ENCODE measurements around the gene NCAN. TPM values are rescaled to one million over a fixed set of nuclear protein-coding genes. Genes with fewer than 3 reads are reported as not detected.

Gene NCAN
- polyA plus RNA-seq, 2 of the 4 experiments (the other 2 are of a cell fraction) = 0.03 to 0.05 TPM

DNA sequence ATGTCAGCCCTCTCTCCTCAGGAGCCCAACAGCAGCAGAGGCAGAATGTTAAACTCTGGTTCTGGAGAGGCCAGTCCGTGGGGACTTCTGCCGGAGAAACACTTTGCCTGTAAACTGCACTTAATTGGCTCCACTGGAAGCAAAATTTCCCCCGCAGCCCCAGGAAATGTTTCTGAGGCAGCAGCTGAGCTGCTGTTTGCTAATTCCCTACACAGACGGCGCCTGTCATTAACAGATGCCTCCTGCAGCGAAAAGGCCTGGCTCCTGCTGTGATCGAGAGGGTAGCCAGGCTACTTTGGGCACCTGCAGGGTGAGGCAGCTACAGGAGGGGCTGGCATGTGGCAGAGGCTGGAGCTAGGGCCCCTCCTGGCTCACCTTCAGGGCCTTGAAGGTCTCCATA, 66.6 kb downstream of the NCAN start:
- H3K4me1 ChIP-seq = no peaks in the 10 kb centered on the region
- TF ChIP-seq ZC3H11A (IDR thresholded peaks at IDR 0.05) (no peak), CHD4 (IDR thresholded peaks at IDR 0.05; ENCODE audit: borderline replicate concordance) (no peak), NR3C1 (IDR thresholded peaks at IDR 0.05) (no peak), GATA3 (IDR thresholded peaks at IDR 0.05; ENCODE audit: borderline replicate concordance) (no peak), HDAC2 (IDR thresholded peaks at IDR 0.05) (no peak), PHF8 (IDR thresholded peaks at IDR 0.05; ENCODE audit: borderline replicate concordance, low read depth) (no peak), RNF2 (IDR thresholded peaks at IDR 0.05; ENCODE audit: borderline replicate concordance, low read depth) (no peak), CEBPB (IDR thresholded peaks at IDR 0.05) (no peak), CHD2 (IDR thresholded peaks at IDR 0.05; ENCODE audit: low read length, partially characterized antibody) (no peak), NFE2L2 (conservative IDR thresholded peaks at IDR 0.05; ENCODE audit: low read length) (no peak)
- TF ChIP-seq, protein P1, sequence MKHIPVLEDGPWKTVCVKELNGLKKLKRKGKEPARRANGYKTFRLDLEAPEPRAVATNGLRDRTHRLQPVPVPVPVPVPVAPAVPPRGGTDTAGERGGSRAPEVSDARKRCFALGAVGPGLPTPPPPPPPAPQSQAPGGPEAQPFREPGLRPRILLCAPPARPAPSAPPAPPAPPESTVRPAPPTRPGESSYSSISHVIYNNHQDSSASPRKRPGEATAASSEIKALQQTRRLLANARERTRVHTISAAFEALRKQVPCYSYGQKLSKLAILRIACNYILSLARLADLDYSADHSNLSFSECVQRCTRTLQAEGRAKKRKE (CRISPR knock-in tag; IDR thresholded peaks at IDR 0.05; ENCODE audit: low read depth) = no peak
- TF ChIP-seq, protein P2, sequence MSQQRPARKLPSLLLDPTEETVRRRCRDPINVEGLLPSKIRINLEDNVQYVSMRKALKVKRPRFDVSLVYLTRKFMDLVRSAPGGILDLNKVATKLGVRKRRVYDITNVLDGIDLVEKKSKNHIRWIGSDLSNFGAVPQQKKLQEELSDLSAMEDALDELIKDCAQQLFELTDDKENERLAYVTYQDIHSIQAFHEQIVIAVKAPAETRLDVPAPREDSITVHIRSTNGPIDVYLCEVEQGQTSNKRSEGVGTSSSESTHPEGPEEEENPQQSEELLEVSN (IDR thresholded peaks at IDR 0.05; ENCODE audit: borderline replicate concordance, low read depth) = no peak
- TF ChIP-seq, protein P3, sequence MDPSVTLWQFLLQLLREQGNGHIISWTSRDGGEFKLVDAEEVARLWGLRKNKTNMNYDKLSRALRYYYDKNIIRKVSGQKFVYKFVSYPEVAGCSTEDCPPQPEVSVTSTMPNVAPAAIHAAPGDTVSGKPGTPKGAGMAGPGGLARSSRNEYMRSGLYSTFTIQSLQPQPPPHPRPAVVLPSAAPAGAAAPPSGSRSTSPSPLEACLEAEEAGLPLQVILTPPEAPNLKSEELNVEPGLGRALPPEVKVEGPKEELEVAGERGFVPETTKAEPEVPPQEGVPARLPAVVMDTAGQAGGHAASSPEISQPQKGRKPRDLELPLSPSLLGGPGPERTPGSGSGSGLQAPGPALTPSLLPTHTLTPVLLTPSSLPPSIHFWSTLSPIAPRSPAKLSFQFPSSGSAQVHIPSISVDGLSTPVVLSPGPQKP (IDR thresholded peaks at IDR 0.05; ENCODE audit: low read depth, low read length) = no peak
- DNase-seq (ENCODE audit: low read depth in 1 of 2, low spot score in 1 of 2) = no peak
- FAIRE-seq = no peak
- no peak overlapping the region for H3K4me3 ChIP-seq
- ChIA-PET POLR2A (no interaction called here), CTCF (interaction anchor here (0.6 kb wide), 1 partner anchor 111 kb away, joined by 3 read pairs; no protein-coding TSS in a partner anchor)
- WGBS (ENCODE audit: missing lambda C conversion rate) = 94% methylated on average over 7 of the region's 7 CpGs
- no peak overlapping the region for H3K4me2 ChIP-seq
- no peak for ATAC-seq
- H3K27ac ChIP-seq = no peak overlapping the region
- H3K9me3 ChIP-seq = no peaks in the 10 kb centered on the region

DNA sequence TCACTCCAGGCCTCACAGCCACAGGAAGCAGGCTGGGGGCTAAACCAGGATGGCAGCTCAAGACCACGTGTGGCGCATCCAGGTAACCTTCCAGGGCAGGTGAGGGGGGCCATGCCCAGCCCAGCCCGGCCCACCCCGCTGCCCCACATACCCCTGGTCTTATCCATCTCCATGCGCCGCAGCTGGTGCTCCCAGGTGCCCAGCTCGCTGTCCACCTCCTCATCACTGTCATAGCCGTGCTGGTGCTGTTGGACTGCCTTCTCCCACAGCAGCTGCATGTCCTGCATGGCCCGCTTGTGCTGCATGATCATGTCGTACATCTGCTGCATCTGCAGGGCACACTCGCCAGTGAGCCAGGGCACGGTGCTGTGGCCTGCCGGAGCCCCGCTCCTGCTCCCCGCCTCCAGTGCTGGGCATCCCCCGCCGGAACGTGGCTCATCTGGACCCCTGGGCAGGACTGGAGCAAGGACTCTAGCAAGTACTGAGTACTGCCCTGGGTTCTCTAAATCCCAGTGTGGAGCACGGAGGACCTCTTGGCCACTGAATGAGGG, 67.4 kb downstream of the NCAN start:
- DNase-seq (ENCODE audit: low read depth in 1 of 2, low spot score in 1 of 2) (no peak), ATAC-seq (no peak), FAIRE-seq (no peak)
- no peak overlapping the region for H3K4me3 ChIP-seq
- CTCF ChIA-PET = interaction anchor here (1.6 kb wide), 1 partner anchor 104 kb away, joined by 4 read pairs; no protein-coding TSS in a partner anchor
- TF ChIP-seq KDM5A (IDR thresholded peaks at IDR 0.05) (no peak), CBX8 (IDR thresholded peaks at IDR 0.05) (no peak), JUNB (IDR thresholded peaks at IDR 0.05) (no peak), ZNF302 (CRISPR knock-in tag; IDR thresholded peaks at IDR 0.05) (no peak)
- TF ChIP-seq, protein P4, sequence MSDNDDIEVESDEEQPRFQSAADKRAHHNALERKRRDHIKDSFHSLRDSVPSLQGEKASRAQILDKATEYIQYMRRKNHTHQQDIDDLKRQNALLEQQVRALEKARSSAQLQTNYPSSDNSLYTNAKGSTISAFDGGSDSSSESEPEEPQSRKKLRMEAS (IDR thresholded peaks at IDR 0.05) = no peak
- TF ChIP-seq, protein P5, sequence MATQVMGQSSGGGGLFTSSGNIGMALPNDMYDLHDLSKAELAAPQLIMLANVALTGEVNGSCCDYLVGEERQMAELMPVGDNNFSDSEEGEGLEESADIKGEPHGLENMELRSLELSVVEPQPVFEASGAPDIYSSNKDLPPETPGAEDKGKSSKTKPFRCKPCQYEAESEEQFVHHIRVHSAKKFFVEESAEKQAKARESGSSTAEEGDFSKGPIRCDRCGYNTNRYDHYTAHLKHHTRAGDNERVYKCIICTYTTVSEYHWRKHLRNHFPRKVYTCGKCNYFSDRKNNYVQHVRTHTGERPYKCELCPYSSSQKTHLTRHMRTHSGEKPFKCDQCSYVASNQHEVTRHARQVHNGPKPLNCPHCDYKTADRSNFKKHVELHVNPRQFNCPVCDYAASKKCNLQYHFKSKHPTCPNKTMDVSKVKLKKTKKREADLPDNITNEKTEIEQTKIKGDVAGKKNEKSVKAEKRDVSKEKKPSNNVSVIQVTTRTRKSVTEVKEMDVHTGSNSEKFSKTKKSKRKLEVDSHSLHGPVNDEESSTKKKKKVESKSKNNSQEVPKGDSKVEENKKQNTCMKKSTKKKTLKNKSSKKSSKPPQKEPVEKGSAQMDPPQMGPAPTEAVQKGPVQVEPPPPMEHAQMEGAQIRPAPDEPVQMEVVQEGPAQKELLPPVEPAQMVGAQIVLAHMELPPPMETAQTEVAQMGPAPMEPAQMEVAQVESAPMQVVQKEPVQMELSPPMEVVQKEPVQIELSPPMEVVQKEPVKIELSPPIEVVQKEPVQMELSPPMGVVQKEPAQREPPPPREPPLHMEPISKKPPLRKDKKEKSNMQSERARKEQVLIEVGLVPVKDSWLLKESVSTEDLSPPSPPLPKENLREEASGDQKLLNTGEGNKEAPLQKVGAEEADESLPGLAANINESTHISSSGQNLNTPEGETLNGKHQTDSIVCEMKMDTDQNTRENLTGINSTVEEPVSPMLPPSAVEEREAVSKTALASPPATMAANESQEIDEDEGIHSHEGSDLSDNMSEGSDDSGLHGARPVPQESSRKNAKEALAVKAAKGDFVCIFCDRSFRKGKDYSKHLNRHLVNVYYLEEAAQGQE (IDR thresholded peaks at IDR 0.05) = no peak
- H3K9me3 ChIP-seq = no peaks in the 10 kb centered on the region
- no peaks in the 10 kb centered on the region for H3K4me1 ChIP-seq
- no peak overlapping the region for H3K4me2 ChIP-seq
- WGBS (ENCODE audit: missing lambda C conversion rate) = 89% methylated on average over 2 of the region's 19 CpGs
- no peak overlapping the region for H3K27ac ChIP-seq
- POLR2A ChIA-PET = no interaction called here
